Progenitor cell of endocrine pancreas (in vitro differentiated cells): Measurements from ENCODE around the gene PTPRA. TPM values are rescaled to one million over a fixed set of nuclear protein-coding genes. Genes with fewer than 3 reads are reported as not detected.
A peak's percentile ranks its signal among the peaks of the same experiment; 100 is the strongest.

Experiments used
- DNase-seq: peaks from one replicate; pipeline ENCODE4 v3.0.0; 2021; ENCODE audit warnings: low spot score; ENCODE audit not compliant: unreplicated experiment
- H3K27ac Mint-ChIP-seq: 2 replicates; pipeline ENCODE4 v1.8.0; 2021; ENCODE audit warnings: mild to moderate bottlenecking, moderate library complexity, mixed read lengths
- H3K27me3 Mint-ChIP-seq: 2 replicates; pipeline ENCODE4 v1.8.0; 2021; ENCODE audit warnings: mixed read lengths
- H3K36me3 Mint-ChIP-seq: 2 replicates; pipeline ENCODE4 v1.8.0; 2022; ENCODE audit warnings: mixed read lengths; ENCODE audit not compliant: insufficient read depth
- H3K4me1 Mint-ChIP-seq: 2 replicates; pipeline ENCODE4 v1.8.0; 2021; ENCODE audit warnings: low read depth, mixed read lengths
- H3K4me3 Mint-ChIP-seq: 2 replicates; pipeline ENCODE4 v1.8.0; 2021; ENCODE audit warnings: low read depth, mild to moderate bottlenecking, moderate library complexity, mixed read lengths
- H3K9me3 Mint-ChIP-seq: 2 replicates; pipeline ENCODE4 v1.8.0; 2021; ENCODE audit warnings: low read depth, mixed read lengths
- total RNA-seq: library from RNA; stranded (reverse); gene quantifications from 2 replicates; pipeline ENCODE4 v1.2.1, GENCODE V29; 2021
- TF ChIP-seq, protein P1 (sequence below): fragments of 200-600 bp; sonication (generic); IDR thresholded peaks from one replicate; pipeline ENCODE4 v1.5.0; 2021; ENCODE audit warnings: antibody characterized with exemption, mild to moderate bottlenecking; ENCODE audit not compliant: unreplicated experiment

The PTPRA gene
- total RNA-seq, 1 donor from 2014 or later = 73.2 TPM

DNA sequence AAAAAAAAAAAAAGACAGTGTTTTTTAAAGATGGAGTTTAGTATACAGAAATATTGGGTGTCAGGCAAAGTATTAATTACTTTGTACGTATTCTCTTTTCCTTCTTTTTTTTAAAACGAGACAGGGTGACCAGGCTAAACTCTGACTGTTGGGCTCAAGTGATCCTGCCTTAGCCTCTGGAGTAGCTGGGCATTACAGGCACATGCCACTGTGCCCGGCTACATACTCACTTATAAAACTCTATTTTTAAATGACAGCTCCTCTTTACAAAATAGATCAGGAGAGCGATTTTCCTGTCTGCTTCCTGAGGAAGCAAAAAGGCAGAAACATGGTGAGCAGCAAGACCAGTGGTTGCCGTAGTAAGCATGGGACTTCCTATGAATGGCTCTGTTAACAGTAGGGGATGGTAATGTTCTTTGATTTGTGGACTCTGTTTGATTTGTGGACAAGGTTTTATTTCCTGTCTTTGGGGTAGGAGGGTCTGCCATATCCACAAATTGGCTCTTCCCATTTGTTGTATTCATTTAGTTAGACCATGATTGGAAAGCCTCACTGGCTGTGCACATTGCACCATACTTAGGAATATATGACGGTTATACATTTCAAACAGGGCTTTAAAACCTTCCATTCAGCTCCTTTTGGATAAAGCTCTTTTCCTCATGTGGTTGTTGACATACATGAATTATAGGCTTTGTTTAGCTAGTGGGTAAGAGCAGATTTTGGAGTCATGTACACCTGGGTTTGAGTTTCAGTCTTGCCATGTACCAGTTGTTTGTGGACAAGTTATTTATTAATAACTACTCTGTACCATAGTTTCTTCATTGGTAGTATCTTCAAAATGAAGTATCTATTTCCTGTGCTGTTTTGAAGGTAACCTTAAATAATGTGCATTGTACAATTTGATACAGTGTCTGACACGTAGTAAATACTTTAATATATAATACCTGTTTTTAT, 45.1 kb downstream of the PTPRA start:
- peaks cover 35% of the 10 kb centered on the region for H3K4me1 Mint-ChIP-seq
- H3K4me3 Mint-ChIP-seq = no peak overlapping the region
- no peaks in the 10 kb centered on the region for H3K9me3 Mint-ChIP-seq
- no peak for DNase-seq
- TF ChIP-seq, protein P1, sequence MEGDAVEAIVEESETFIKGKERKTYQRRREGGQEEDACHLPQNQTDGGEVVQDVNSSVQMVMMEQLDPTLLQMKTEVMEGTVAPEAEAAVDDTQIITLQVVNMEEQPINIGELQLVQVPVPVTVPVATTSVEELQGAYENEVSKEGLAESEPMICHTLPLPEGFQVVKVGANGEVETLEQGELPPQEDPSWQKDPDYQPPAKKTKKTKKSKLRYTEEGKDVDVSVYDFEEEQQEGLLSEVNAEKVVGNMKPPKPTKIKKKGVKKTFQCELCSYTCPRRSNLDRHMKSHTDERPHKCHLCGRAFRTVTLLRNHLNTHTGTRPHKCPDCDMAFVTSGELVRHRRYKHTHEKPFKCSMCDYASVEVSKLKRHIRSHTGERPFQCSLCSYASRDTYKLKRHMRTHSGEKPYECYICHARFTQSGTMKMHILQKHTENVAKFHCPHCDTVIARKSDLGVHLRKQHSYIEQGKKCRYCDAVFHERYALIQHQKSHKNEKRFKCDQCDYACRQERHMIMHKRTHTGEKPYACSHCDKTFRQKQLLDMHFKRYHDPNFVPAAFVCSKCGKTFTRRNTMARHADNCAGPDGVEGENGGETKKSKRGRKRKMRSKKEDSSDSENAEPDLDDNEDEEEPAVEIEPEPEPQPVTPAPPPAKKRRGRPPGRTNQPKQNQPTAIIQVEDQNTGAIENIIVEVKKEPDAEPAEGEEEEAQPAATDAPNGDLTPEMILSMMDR = no peak
- H3K36me3 Mint-ChIP-seq = peaks cover 4% of the 10 kb centered on the region
- no peaks in the 10 kb centered on the region for H3K27me3 Mint-ChIP-seq
- H3K27ac Mint-ChIP-seq = peak overlapping the region; percentile 81

DNA sequence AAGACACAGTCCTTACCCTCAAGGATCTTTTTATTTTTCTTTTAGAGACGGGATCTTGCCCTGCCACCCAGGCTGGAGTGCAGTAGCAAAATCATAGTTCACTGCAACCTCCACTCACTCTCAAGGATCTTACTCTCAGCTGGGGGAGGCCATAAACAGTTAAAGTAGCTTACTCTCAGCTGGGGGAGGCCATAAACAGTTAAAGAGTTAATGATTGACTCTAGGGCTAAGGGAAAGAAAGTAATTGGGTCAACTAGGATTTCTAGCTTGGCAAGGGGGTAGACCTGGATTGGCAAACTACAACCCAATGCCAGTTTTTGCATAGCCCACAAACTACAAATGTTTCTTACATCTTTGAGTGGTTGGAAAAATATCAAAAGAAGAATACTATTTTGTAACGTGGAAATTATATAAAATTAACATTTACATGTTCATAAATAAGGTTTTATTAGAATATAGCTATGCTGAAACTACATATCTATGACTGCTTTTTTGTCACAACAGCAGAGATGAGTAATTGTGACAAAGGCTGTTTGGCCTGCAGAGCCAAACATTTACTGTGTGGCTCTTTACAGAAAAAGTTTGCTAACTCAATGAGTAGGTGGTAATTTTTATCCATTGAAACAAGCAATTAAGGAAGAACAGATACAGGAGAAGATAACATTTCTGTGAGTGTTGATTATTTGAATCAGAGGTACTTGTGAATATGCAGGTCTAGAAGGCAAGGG, 46.4 kb downstream of the PTPRA start:
- DNase-seq = no peak
- peak overlapping the region; percentile 81 for H3K27ac Mint-ChIP-seq
- H3K4me3 Mint-ChIP-seq = no peak overlapping the region
- H3K4me1 Mint-ChIP-seq = peaks cover 28% of the 10 kb centered on the region
- H3K9me3 Mint-ChIP-seq = no peaks in the 10 kb centered on the region
- TF ChIP-seq, protein P1 = no peak
- H3K27me3 Mint-ChIP-seq = no peaks in the 10 kb centered on the region
- peaks cover 6% of the 10 kb centered on the region for H3K36me3 Mint-ChIP-seq

DNA sequence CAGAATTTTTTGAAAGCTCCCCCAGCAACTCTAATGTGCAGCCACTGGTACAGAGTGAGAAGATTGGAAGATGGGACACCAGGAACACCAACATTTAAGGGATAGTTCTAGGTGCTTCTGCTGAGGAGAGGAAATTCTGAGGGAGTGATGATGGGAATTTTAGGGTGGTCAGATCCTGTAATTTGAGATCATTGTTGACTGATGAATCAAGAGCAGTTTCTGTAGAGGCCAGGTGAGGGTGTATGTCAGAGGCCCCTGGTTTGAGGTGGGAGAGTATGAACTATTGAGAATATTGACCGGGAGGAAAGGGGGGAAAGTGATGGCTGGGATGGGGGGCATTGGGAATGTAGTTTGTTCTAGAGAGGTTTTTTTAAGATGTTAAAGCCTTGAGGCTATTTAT, 47.2 kb downstream of the PTPRA start:
- Mint-ChIP-seq H3K27me3 (no peaks in the 10 kb centered on the region), H3K36me3 (peaks cover 12% of the 10 kb centered on the region), H3K4me1 (peaks cover 24% of the 10 kb centered on the region), H3K4me3 (no peak overlapping the region), H3K27ac (peak overlapping the region; percentile 6), H3K9me3 (no peaks in the 10 kb centered on the region)
- no peak for DNase-seq
- TF ChIP-seq, protein P1 = no peak

DNA sequence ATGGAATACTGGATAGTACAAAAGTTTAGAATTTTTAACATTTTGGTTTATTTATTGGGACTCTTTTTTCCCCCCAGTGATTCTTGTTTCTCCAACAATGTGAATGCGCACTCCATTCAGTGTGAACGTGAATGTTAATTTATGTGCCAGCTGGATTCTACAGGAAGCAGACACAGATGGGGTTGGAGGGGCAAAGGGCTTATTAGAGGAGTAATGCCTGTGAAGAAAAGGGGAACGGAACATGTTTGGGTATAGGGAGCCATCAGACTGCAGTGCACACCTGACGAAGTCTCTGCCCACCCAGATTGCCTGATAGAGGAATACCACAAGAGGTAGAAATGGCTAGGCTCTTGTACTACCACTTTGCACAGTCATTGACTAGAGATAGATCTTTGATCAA, 48.2 kb downstream of the PTPRA start:
- Mint-ChIP-seq H3K4me3 (no peak overlapping the region), H3K4me1 (peaks cover 24% of the 10 kb centered on the region), H3K9me3 (no peaks in the 10 kb centered on the region), H3K27ac (no peak overlapping the region), H3K36me3 (peaks cover 14% of the 10 kb centered on the region), H3K27me3 (no peaks in the 10 kb centered on the region)
- DNase-seq = no peak
- TF ChIP-seq, protein P1 = no peak

DNA sequence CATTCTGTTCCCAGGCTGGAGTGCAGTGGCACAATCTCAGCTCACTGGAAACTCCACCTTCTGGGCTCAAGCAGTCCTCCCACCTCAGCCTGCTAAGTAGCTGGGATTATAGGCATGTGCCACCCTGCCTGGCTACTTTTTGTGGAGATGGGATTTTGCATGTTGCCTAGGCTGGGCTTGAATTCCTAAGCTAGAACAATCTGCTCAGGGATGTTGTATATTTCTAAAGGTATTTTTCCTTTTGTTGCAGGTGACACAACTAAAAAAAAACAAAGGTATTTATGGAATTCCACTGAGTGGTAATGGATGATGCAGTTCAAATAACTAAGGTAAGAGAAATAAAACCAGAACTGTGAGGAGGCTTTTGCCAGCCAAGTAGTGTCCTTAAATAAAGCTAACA, 49.7 kb downstream of the PTPRA start:
- no peak for DNase-seq
- Mint-ChIP-seq H3K4me3 (no peak overlapping the region), H3K36me3 (peaks cover 13% of the 10 kb centered on the region), H3K27me3 (no peaks in the 10 kb centered on the region), H3K9me3 (no peaks in the 10 kb centered on the region), H3K4me1 (peaks cover 23% of the 10 kb centered on the region), H3K27ac (no peak overlapping the region)
- TF ChIP-seq, protein P1 = no peak
